GM21529 (cell line): Measurements from ENCODE around the gene LIN7B.

ENCODE experiments used
- ATAC-seq: cut with Tn5 transposase; IDR thresholded peaks from one replicate; pipeline ENCODE4 v1.9.1; 2021; ENCODE audit not compliant: unreplicated experiment

The LIN7B gene

GRCh38 chr19:49160450-49161189 is 46.5 kb downstream of the LIN7B start:
- no peak for ATAC-seq

GRCh38 chr19:49161987-49162386 is 47.8 kb downstream of the LIN7B start:
- ATAC-seq, result no peak

- ATAC-seq, result no peak
Measured at GRCh38 chr19:49165111-49165750, 51.1 kb downstream of the LIN7B start.

- no peak for ATAC-seq
Measured at GRCh38 chr19:49165865-49166301, 51.7 kb downstream of the LIN7B start.

- ATAC-seq, result no peak
Measured at GRCh38 chr19:49167857-49168409, 53.8 kb downstream of the LIN7B start.
